ENCODE results near the gene GNL3L.
"Not testable (repeated sequence)": the region's sequence is repeated elsewhere in the genome, so short reads cannot be mapped to it uniquely, and the experiment has no call there.

Gene GNL3L

GRCh38 chrX:54555006-54555405 is 25.0 kb downstream of the GNL3L start:
- not testable (repeated sequence) for DNase-seq (ENCODE audit: low read depth)

- no peak for DNase-seq (ENCODE audit: low read depth)
These were observed 30.4 kb downstream of the GNL3L start for GRCh38 chrX:54560411-54560810.

GRCh38 chrX:54561622-54562021 is 31.6 kb downstream of the GNL3L start:
- DNase-seq (ENCODE audit: low read depth) = no peak

- DNase-seq (ENCODE audit: low read depth) = no peak
These were observed 34.9 kb downstream of the GNL3L start for GRCh38 chrX:54564936-54565335.

- DNase-seq (ENCODE audit: low read depth) = no peak
These were observed 40.3 kb downstream of the GNL3L start for GRCh38 chrX:54570332-54570731.

- DNase-seq (ENCODE audit: low read depth) = not testable (repeated sequence)
These were observed 42.6 kb downstream of the GNL3L start for GRCh38 chrX:54572641-54573040.

- DNase-seq (ENCODE audit: low read depth) = no peak
These were observed 67.7 kb downstream of the GNL3L start for GRCh38 chrX:54597728-54598127.

GRCh38 chrX:54602563-54602962 is 72.5 kb downstream of the GNL3L start:
- no peak for DNase-seq (ENCODE audit: low read depth)

Data from CMK (cell line).